ENCODE measurements around the gene MAPKBP1. TPM values are rescaled to one million over a fixed set of nuclear protein-coding genes. Genes with fewer than 3 reads are reported as not detected.

Gene MAPKBP1
- total and polyA plus RNA-seq, 2 of the 13 experiments (the other 11 are each of a cell fraction or from before 2014, with no cell fraction given) = 3.0 to 7.3 TPM

DNA sequence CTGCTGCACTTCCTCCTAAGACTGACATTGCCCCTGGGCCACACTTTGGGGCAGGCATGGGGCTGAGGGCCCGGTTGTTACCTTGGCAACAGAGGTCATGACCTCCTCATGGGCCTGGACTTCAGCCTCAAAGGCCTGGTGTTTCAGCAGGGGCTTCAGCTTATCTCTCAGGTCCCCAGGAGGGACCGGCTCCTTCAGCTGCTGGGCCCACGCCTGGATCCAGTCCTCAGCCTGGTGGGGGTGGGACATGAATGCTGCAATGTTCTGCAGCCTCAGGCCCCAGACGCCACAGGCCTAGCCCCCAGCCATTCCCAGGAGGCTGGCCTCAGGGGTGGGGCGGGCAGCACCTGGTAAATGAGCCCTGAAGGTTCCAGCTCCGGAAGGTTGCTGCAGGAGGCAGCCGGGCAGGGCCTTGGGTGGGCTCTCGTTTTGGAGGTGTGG is 92.0 kb downstream of the MAPKBP1 start (continued):
- TF ChIP-seq ZMYM4 (CRISPR knock-in tag; IDR thresholded peaks at IDR 0.05) (0 out of 2 replicates have a peak, but pooled peaks have one; percentile 22), MBNL3 (CRISPR knock-in tag; conservative IDR thresholded peaks at IDR 0.05) (no peak), CBFB (CRISPR knock-in tag; IDR thresholded peaks at IDR 0.05) (no peak), ZBTB21 (CRISPR knock-in tag; IDR thresholded peaks at IDR 0.05) (no peak), KLF11 (CRISPR knock-in tag; IDR thresholded peaks at IDR 0.05) (no peak), SP1 (IDR thresholded peaks at IDR 0.05) (no peak), SP1 (CRISPR knock-in tag; IDR thresholded peaks at IDR 0.05) (no peak), HIVEP1 (CRISPR knock-in tag; IDR thresholded peaks at IDR 0.05) (no peak), KLF6 (CRISPR knock-in tag; IDR thresholded peaks at IDR 0.05) (no peak), SUZ12 (IDR thresholded peaks at IDR 0.05; ENCODE audit: low read depth, low read length) (no peak), STAG1 (CRISPR knock-in tag; IDR thresholded peaks at IDR 0.05) (no peak), PHF20 (CRISPR knock-in tag; IDR thresholded peaks at IDR 0.05) (no peak)
- TF ChIP-seq, protein P1, sequence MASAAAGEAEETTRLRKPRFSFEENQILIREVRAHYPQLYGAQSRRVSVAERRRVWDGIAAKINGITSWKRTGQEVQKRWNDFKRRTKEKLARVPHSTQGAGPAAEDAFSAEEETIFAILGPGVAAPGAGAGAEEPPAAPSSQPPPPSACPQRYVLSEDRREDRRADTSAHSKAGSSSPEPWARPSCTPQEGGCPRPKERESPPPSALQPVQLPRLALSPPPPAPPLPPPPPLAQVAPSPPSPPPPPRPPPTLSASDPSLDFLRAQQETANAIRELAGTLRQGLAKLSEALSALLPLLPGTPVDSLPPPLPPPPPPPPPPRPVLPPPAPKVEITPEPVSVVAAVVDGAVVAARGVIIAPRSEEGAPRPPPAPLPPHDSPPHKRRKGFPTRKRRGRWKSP (CRISPR knock-in tag; IDR thresholded peaks at IDR 0.05) = no peak
- TF ChIP-seq, protein P2, sequence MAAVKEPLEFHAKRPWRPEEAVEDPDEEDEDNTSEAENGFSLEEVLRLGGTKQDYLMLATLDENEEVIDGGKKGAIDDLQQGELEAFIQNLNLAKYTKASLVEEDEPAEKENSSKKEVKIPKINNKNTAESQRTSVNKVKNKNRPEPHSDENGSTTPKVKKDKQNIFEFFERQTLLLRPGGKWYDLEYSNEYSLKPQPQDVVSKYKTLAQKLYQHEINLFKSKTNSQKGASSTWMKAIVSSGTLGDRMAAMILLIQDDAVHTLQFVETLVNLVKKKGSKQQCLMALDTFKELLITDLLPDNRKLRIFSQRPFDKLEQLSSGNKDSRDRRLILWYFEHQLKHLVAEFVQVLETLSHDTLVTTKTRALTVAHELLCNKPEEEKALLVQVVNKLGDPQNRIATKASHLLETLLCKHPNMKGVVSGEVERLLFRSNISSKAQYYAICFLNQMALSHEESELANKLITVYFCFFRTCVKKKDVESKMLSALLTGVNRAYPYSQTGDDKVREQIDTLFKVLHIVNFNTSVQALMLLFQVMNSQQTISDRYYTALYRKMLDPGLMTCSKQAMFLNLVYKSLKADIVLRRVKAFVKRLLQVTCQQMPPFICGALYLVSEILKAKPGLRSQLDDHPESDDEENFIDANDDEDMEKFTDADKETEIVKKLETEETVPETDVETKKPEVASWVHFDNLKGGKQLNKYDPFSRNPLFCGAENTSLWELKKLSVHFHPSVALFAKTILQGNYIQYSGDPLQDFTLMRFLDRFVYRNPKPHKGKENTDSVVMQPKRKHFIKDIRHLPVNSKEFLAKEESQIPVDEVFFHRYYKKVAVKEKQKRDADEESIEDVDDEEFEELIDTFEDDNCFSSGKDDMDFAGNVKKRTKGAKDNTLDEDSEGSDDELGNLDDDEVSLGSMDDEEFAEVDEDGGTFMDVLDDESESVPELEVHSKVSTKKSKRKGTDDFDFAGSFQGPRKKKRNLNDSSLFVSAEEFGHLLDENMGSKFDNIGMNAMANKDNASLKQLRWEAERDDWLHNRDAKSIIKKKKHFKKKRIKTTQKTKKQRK (IDR thresholded peaks at IDR 0.05; ENCODE audit: low read length) = no peak
- TF ChIP-seq, protein P3, sequence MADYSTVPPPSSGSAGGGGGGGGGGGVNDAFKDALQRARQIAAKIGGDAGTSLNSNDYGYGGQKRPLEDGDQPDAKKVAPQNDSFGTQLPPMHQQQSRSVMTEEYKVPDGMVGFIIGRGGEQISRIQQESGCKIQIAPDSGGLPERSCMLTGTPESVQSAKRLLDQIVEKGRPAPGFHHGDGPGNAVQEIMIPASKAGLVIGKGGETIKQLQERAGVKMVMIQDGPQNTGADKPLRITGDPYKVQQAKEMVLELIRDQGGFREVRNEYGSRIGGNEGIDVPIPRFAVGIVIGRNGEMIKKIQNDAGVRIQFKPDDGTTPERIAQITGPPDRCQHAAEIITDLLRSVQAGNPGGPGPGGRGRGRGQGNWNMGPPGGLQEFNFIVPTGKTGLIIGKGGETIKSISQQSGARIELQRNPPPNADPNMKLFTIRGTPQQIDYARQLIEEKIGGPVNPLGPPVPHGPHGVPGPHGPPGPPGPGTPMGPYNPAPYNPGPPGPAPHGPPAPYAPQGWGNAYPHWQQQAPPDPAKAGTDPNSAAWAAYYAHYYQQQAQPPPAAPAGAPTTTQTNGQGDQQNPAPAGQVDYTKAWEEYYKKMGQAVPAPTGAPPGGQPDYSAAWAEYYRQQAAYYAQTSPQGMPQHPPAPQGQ (CRISPR knock-in tag; IDR thresholded peaks at IDR 0.05; ENCODE audit: borderline replicate concordance) = no peak
- TF ChIP-seq, protein P4, sequence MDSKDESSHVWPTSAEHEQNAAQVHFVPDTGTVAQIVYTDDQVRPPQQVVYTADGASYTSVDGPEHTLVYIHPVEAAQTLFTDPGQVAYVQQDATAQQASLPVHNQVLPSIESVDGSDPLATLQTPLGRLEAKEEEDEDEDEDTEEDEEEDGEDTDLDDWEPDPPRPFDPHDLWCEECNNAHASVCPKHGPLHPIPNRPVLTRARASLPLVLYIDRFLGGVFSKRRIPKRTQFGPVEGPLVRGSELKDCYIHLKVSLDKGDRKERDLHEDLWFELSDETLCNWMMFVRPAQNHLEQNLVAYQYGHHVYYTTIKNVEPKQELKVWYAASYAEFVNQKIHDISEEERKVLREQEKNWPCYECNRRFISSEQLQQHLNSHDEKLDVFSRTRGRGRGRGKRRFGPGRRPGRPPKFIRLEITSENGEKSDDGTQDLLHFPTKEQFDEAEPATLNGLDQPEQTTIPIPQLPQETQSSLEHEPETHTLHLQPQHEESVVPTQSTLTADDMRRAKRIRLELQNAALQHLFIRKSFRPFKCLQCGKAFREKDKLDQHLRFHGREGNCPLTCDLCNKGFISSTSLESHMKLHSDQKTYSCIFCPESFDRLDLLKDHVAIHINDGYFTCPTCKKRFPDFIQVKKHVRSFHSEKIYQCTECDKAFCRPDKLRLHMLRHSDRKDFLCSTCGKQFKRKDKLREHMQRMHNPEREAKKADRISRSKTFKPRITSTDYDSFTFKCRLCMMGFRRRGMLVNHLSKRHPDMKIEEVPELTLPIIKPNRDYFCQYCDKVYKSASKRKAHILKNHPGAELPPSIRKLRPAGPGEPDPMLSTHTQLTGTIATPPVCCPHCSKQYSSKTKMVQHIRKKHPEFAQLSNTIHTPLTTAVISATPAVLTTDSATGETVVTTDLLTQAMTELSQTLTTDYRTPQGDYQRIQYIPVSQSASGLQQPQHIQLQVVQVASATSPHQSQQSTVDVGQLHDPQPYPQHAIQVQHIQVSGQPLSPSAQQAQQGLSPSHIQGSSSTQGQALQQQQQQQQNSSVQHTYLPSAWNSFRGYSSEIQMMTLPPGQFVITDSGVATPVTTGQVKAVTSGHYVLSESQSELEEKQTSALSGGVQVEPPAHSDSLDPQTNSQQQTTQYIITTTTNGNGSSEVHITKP (CRISPR knock-in tag; IDR thresholded peaks at IDR 0.05; ENCODE audit: low read depth) = no peak
- TF ChIP-seq, protein P5, sequence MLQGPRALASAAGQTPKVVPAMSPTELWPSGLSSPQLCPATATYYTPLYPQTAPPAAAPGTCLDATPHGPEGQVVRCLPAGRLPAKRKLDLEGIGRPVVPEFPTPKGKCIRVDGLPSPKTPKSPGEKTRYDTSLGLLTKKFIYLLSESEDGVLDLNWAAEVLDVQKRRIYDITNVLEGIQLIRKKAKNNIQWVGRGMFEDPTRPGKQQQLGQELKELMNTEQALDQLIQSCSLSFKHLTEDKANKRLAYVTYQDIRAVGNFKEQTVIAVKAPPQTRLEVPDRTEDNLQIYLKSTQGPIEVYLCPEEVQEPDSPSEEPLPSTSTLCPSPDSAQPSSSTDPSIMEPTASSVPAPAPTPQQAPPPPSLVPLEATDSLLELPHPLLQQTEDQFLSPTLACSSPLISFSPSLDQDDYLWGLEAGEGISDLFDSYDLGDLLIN (CRISPR knock-in tag; IDR thresholded peaks at IDR 0.05; ENCODE audit: borderline replicate concordance) = no peak
